Activated CD4-positive, alpha-beta T cell treated with anti-CD3 and anti-CD28 coated beads, Interleukin-2, amount 50 U/mL, for 1 hour (primary cell): ENCODE results near the gene ANKRD31.
"Not testable (repeated sequence)": the region's sequence is repeated elsewhere in the genome, so short reads cannot be mapped to it uniquely, and the experiment has no call there.

Experiments
- DNase-seq: peaks from one replicate; pipeline ENCODE4 v3.0.0-alpha.2; 2020

ANKRD31 gene

GRCh38 chr5:75130818-75131349 lies 105.8 kb downstream of the ANKRD31 start:
- no peak for DNase-seq

- DNase-seq = no peak
Observed at GRCh38 chr5:75116856-75117255, 119.8 kb downstream of the ANKRD31 start.

GRCh38 chr5:75114311-75114710 lies 122.4 kb downstream of the ANKRD31 start:
- DNase-seq = not testable (repeated sequence)

GRCh38 chr5:75113354-75114113 lies 123.1 kb downstream of the ANKRD31 start:
- DNase-seq = no peak

- DNase-seq = no peak
Observed at GRCh38 chr5:75108931-75109596, 127.6 kb downstream of the ANKRD31 start.

GRCh38 chr5:75108515-75108914 lies 128.2 kb downstream of the ANKRD31 start:
- DNase-seq = no peak

- not testable (repeated sequence) for DNase-seq
Observed at GRCh38 chr5:75095956-75096355, 140.7 kb downstream of the ANKRD31 start.

GRCh38 chr5:75091597-75091996 lies 145.1 kb downstream of the ANKRD31 start:
- no peak for DNase-seq

GRCh38 chr5:75089662-75090061 lies 147.0 kb downstream of the ANKRD31 start:
- DNase-seq = no peak

GRCh38 chr5:75089137-75089536 lies 147.5 kb downstream of the ANKRD31 start:
- DNase-seq = no peak

- no peak for DNase-seq
Observed at GRCh38 chr5:75088648-75089047, 148.0 kb downstream of the ANKRD31 start.

- DNase-seq = no peak
Observed at GRCh38 chr5:75081510-75081909, 155.2 kb downstream of the ANKRD31 start.

- DNase-seq = not testable (repeated sequence)
Observed at GRCh38 chr5:75079346-75079745, 157.3 kb downstream of the ANKRD31 start.

- no peak for DNase-seq
Observed at GRCh38 chr5:75078027-75078426, 158.7 kb downstream of the ANKRD31 start.

- no peak for DNase-seq
Observed at GRCh38 chr5:75072061-75072460, 164.6 kb downstream of the ANKRD31 start.

- no peak for DNase-seq
Observed at GRCh38 chr5:75071100-75071499, 165.6 kb downstream of the ANKRD31 start.

GRCh38 chr5:75067434-75067833 lies 169.2 kb downstream of the ANKRD31 start:
- DNase-seq = no peak

- DNase-seq = no peak
Observed at GRCh38 chr5:75062925-75063531, 173.7 kb downstream of the ANKRD31 start.

- DNase-seq = peak; percentile 39
Observed at GRCh38 chr5:75059912-75060545, 176.6 kb downstream of the ANKRD31 start.

GRCh38 chr5:75058986-75059535 lies 177.6 kb downstream of the ANKRD31 start:
- DNase-seq = no peak

- DNase-seq = no peak
Observed at GRCh38 chr5:75057561-75057960, 179.1 kb downstream of the ANKRD31 start.

GRCh38 chr5:75055727-75056144 lies 180.9 kb downstream of the ANKRD31 start:
- DNase-seq = no peak
